ENCODE measurements around the gene CAT. TPM values are rescaled to one million over a fixed set of nuclear protein-coding genes. Genes with fewer than 3 reads are reported as not detected.

Gene CAT
- total and polyA plus RNA-seq, 9 donors, result 38.5 to 125 (median 53.9) TPM

GRCh38 chr11:34516247-34517040 lies 77.7 kb downstream of the CAT start:
- Histone ChIP-seq H3K27me3 (no peaks in the 10 kb centered on the region), H3K4me3 (no peak overlapping the region), H3K4me1 (ENCODE audit: insufficient read depth) (no peaks in the 10 kb centered on the region), H3K27ac (no peak overlapping the region), H3K9me3 (no peaks in the 10 kb centered on the region), H3K36me3 (no peaks in the 10 kb centered on the region)
- no peak for DNase-seq
- TF ChIP-seq EP300 (IDR thresholded peaks at IDR 0.05), result no peak
- 85 to 87% (median 87%) methylated on average over 6 of the region's 6 CpGs for WGBS, 3 donors
- intact Hi-C loops (cut with DNase I), result no loop called here

DNA sequence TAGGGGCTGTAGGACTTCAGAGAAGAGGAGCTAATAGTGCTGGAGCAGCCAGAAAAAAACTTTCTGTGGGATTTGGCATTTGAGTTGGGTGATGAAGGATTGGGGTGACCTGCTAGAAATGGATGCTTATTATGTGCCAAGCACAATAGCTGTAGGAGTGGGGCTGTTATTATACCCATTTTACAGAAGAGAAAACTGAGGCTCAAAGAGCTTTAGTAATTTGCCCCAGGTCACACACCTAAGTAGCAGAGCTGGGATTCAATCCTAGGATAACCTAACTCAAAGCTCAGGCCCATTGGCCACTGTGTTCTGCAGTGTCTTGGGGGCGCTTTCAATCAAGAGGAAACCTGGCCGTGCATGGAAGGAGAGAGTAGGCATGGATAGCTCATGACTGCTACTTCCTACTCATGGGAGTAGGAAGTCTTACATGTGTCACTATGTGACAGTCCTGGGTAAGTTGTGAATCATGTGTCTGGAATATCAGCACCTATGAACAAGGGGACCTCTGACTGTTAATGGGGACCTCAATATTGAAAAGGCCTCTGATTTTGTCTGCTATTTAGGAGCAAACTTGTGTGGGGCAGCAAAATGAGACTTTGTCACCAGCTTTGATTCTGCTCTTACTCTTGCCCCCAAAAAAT lies 81.0 kb downstream of the CAT start:
- H3K27ac ChIP-seq, result no peak overlapping the region
- 75 to 88% (median 77%) methylated on average over 2 of the region's 2 CpGs for WGBS, 3 donors
- TF ChIP-seq, protein P1, sequence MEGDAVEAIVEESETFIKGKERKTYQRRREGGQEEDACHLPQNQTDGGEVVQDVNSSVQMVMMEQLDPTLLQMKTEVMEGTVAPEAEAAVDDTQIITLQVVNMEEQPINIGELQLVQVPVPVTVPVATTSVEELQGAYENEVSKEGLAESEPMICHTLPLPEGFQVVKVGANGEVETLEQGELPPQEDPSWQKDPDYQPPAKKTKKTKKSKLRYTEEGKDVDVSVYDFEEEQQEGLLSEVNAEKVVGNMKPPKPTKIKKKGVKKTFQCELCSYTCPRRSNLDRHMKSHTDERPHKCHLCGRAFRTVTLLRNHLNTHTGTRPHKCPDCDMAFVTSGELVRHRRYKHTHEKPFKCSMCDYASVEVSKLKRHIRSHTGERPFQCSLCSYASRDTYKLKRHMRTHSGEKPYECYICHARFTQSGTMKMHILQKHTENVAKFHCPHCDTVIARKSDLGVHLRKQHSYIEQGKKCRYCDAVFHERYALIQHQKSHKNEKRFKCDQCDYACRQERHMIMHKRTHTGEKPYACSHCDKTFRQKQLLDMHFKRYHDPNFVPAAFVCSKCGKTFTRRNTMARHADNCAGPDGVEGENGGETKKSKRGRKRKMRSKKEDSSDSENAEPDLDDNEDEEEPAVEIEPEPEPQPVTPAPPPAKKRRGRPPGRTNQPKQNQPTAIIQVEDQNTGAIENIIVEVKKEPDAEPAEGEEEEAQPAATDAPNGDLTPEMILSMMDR (IDR thresholded peaks at IDR 0.05), result no peak
- TF ChIP-seq EP300 (IDR thresholded peaks at IDR 0.05), result no peak
- TF ChIP-seq POLR2A (IDR thresholded peaks at IDR 0.05), result no peak
- H3K4me1 ChIP-seq (ENCODE audit: insufficient read depth), result no peaks in the 10 kb centered on the region
- H3K9me3 ChIP-seq, result no peaks in the 10 kb centered on the region
- H3K36me3 ChIP-seq, result no peaks in the 10 kb centered on the region
- no peaks in the 10 kb centered on the region for H3K27me3 ChIP-seq
- DNase-seq, result no peak
- intact Hi-C loops (cut with DNase I), result no loop called here
- no peak overlapping the region for H3K4me3 ChIP-seq

DNA sequence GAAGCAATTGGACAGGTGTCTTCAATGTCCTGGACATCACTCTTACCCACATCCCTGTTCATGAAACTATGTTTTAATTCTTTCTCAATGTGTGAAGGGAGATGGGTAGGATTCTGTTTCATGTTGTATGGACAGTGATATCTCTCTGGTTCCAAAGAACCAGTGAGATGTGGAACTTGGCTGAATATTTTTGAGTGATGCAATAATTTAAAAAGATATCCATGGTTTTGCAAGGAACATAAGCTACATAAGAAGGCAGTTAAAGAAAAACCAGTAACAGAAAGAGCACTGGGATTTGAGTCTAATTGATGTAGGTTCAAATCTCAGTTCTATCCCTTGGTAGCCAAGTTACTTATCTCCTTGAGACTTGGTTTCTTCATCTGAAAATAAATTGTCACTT lies 82.5 kb downstream of the CAT start:
- H3K27me3 ChIP-seq, result no peaks in the 10 kb centered on the region

More for the DNA sequence above, 82.5 kb downstream of the CAT start:
- no peak for DNase-seq
- Histone ChIP-seq H3K4me1 (ENCODE audit: insufficient read depth) (no peaks in the 10 kb centered on the region), H3K27ac (no peak overlapping the region), H3K4me3 (no peak overlapping the region), H3K36me3 (no peaks in the 10 kb centered on the region), H3K9me3 (no peaks in the 10 kb centered on the region)
- TF ChIP-seq EP300 (IDR thresholded peaks at IDR 0.05), result no peak
- TF ChIP-seq, protein P1 (IDR thresholded peaks at IDR 0.05), result no peak
- TF ChIP-seq POLR2A (IDR thresholded peaks at IDR 0.05), result no peak
- intact Hi-C loops (cut with DNase I), result no loop called here

Small RNA genes within 50 kb of the gene (small RNA-seq; reads per million reads assigned to genes)
- gene AL035079.1, result not detected

Other genes starting within 250 kb of the CAT start
- 1 to 10 TPM; 1.2 to 7.2 (median 2.6) TPM for gene ABTB2, start 80.9 kb upstream of the CAT start, total RNA-seq
- gene ABTB2, start 80.9 kb upstream of the CAT start, polyA plus RNA-seq, result 1 to 10 TPM; 1.7 to 3.7 TPM
- not detected for gene ELF5, start 74.9 kb downstream of the CAT start, total RNA-seq
- not detected for gene ELF5, start 74.9 kb downstream of the CAT start, polyA plus RNA-seq
- gene EHF, start 182.2 kb downstream of the CAT start, total RNA-seq, result 100 to 1,000 TPM in 1 of 7 donors, 10 to 100 TPM in 1, 1 to 10 TPM in 3, under 1 TPM in 1, not detected in 1; 0.35 to 102 (median 9.0) TPM
- gene EHF, start 182.2 kb downstream of the CAT start, polyA plus RNA-seq, result under 1 TPM; 0.06 to 0.13 TPM